ENCODE results near the gene SMIM15.

The SMIM15 gene

DNA sequence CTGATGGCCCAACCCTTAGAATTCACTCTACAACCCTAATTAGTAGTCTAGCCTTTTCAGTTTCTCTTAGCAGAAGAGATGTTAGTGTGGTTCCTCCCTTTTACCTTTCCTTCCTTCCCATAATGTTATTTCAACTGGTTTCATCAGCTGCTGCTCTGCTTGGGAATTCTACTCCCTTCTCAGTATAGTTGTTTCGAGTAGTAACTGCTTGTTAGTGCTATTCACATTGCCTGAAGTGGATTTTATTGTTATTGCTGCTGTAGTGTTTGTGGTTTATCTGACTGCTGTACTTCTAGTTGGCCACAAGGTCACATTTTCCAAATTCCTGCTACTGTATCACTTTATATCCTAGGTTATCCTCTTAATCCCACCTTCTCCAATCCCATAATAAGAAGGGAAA lies 29.7 kb downstream of the SMIM15 start:
- no peak overlapping the region for H3K4me3 ChIP-seq (ENCODE audit: control insufficient read depth, low read depth, low read length)
- TF ChIP-seq, protein P1, sequence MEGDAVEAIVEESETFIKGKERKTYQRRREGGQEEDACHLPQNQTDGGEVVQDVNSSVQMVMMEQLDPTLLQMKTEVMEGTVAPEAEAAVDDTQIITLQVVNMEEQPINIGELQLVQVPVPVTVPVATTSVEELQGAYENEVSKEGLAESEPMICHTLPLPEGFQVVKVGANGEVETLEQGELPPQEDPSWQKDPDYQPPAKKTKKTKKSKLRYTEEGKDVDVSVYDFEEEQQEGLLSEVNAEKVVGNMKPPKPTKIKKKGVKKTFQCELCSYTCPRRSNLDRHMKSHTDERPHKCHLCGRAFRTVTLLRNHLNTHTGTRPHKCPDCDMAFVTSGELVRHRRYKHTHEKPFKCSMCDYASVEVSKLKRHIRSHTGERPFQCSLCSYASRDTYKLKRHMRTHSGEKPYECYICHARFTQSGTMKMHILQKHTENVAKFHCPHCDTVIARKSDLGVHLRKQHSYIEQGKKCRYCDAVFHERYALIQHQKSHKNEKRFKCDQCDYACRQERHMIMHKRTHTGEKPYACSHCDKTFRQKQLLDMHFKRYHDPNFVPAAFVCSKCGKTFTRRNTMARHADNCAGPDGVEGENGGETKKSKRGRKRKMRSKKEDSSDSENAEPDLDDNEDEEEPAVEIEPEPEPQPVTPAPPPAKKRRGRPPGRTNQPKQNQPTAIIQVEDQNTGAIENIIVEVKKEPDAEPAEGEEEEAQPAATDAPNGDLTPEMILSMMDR (conservative IDR thresholded peaks at IDR 0.05; ENCODE audit: control insufficient read depth, insufficient read depth, low read depth, low read length): no peak
- DNase-seq (ENCODE audit: low read depth): no peak

DNA sequence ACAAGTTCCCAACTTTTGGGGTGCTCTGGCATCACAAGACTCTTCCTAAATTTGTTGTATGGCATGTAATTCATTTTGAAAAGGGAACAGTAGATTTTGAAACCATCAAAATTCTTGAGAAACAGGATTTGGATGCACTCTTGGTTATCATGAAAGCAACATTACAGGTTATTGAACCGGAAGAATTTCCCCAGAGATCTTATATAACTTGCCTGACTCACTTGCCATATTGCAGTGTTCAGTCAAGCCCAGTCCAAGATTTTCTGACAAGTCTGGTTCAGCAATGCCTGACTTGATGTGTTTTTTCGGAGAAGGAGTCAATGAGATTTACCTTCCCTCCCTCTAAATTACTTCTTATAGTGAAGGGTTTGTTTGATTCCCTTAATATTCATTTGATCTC lies 32.0 kb downstream of the SMIM15 start:
- TF ChIP-seq, protein P1 (conservative IDR thresholded peaks at IDR 0.05; ENCODE audit: control insufficient read depth, insufficient read depth, low read depth, low read length): no peak
- H3K4me3 ChIP-seq (ENCODE audit: control insufficient read depth, low read depth, low read length): no peak overlapping the region
- DNase-seq (ENCODE audit: low read depth): no peak

DNA sequence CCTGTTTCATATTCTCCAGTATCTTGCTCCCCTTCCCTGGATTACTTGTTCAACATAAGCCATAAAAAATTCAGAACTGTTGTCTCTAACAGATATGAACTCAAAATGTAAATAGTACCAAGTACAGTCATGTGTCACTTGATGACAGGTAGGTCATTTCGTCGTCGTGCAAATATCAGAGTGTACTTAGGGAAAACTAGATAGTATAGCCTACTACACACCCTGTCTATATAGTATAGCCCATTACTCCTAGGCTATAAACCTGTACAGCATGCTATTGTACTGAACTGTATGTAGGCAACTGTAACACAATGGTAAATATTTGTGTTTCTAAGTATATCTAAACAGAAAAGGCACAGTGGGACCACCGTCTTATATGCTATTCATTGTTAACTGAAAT lies 39.1 kb downstream of the SMIM15 start:
- DNase-seq (ENCODE audit: low read depth): no peak
- TF ChIP-seq, protein P1 (conservative IDR thresholded peaks at IDR 0.05; ENCODE audit: control insufficient read depth, insufficient read depth, low read depth, low read length): no peak
- H3K4me3 ChIP-seq (ENCODE audit: control insufficient read depth, low read depth, low read length): no peak overlapping the region

DNA sequence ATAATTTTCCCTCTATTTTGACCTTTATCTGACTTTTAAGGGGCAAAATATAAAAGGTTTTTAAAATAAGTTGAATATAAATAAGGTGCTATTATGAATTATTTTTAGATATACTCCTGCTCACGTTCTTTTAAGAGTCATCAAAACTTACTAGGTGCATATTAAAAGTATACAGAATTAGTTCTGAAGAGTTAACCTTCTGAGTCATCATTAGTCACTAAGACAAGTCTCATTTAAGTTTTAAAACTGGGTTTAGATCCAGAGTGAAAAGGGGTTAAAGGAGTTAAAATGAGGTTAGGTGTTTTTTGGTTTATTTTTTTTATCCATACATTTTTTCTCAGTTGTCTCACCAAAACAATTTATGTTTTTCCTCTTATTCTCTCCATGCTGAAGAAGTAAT lies 41.7 kb downstream of the SMIM15 start:
- peak; percentile 26 for DNase-seq (ENCODE audit: low read depth)
- H3K4me3 ChIP-seq (ENCODE audit: control insufficient read depth, low read depth, low read length): no peak overlapping the region
- TF ChIP-seq, protein P1 (conservative IDR thresholded peaks at IDR 0.05; ENCODE audit: control insufficient read depth, insufficient read depth, low read depth, low read length): no peak

DNA sequence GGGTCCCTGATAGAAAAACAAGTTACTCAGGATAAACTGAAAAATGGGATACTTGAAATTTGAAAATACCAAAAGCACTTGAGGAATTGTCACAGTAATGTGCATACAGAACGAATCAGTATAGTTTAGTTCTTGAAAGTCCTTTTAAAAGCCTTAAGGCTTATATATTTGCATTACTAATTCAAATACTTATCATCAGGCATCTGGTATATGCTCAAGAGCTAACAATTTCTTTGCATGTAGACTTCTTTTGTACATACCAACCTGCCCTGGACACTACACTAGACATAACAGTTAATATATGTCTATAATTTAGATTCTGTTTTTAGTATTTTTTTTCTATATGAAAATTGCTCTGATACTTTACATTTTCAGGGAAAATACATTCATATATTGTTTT lies 43.2 kb downstream of the SMIM15 start:
- DNase-seq (ENCODE audit: low read depth): no peak
- TF ChIP-seq, protein P1 (conservative IDR thresholded peaks at IDR 0.05; ENCODE audit: control insufficient read depth, insufficient read depth, low read depth, low read length): no peak
- no peak overlapping the region for H3K4me3 ChIP-seq (ENCODE audit: control insufficient read depth, low read depth, low read length)

DNA sequence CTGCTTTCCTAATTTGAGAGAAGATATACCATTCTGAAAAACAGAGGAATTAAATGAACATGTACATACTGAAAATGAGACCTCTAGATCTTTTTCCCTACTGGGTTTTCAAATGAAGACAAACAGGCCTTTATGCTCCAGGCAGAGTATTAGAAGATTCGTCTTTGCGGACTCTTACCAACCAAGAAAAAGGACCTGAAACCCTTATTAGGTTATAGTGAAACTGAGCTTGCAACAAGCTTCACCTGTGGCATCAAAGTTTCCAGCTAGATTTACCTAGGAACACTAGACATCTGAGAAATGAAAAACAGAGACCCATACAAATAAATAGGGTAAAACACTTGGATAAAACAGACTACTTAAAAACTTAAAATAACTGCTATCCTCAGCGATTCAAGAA lies 46.3 kb downstream of the SMIM15 start:
- TF ChIP-seq, protein P1 (conservative IDR thresholded peaks at IDR 0.05; ENCODE audit: control insufficient read depth, insufficient read depth, low read depth, low read length): no peak
- no peak for DNase-seq (ENCODE audit: low read depth)
- no peak overlapping the region for H3K4me3 ChIP-seq (ENCODE audit: control insufficient read depth, low read depth, low read length)

DNA sequence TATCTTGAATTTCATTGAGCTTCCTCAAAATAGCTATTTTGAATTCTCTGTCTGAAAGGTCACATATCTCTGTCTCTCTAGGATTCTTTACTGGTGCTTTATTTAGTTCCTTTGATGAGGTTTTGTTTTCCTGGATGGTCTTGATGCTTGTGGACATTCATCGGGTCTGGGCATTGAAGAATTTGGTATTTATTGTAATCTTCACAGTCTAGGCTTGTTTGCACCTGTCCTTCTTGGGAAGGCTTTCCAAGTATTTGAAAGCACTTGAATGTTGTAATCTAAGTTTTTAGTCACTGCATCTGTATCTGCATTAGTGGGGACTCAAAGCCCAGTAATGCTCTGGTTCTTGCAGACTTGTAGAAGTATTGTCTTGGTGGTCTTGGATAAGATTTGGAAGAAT lies 47.8 kb downstream of the SMIM15 start:
- no peak overlapping the region for H3K4me3 ChIP-seq (ENCODE audit: control insufficient read depth, low read depth, low read length)
- DNase-seq (ENCODE audit: low read depth): no peak
- TF ChIP-seq, protein P1 (conservative IDR thresholded peaks at IDR 0.05; ENCODE audit: control insufficient read depth, insufficient read depth, low read depth, low read length): no peak

Data from fibroblast of mammary gland (primary cell).